IPS-NIHi7 (cell line): ENCODE measurements around the gene CBR3.
"Not testable (repeated sequence)": the region's sequence is repeated elsewhere in the genome, so short reads cannot be mapped to it uniquely, and the experiment has no call there.

ENCODE experiments used
- DNase-seq: peaks from one replicate; pipeline ENCODE4 v3.0.0; 2012; ENCODE audit warnings: mixed read lengths; ENCODE audit errors: extremely low spot score

CBR3 gene

GRCh38 chr21:36117286-36117741, 17.6 kb upstream of the CBR3 start:
- no peak for DNase-seq

GRCh38 chr21:36120304-36120888, 14.5 kb upstream of the CBR3 start:
- no peak for DNase-seq

GRCh38 chr21:36122977-36123376, 11.9 kb upstream of the CBR3 start:
- no peak for DNase-seq

GRCh38 chr21:36124395-36124794, 10.5 kb upstream of the CBR3 start:
- DNase-seq: no peak

GRCh38 chr21:36125512-36126207, 9.2 kb upstream of the CBR3 start:
- peak; percentile 45 for DNase-seq

GRCh38 chr21:36126208-36126565, 8.7 kb upstream of the CBR3 start:
- DNase-seq: no peak

GRCh38 chr21:36126621-36127110, 8.2 kb upstream of the CBR3 start:
- no peak for DNase-seq

GRCh38 chr21:36127250-36127904, 7.5 kb upstream of the CBR3 start:
- DNase-seq: no peak

- DNase-seq: no peak
Measured at GRCh38 chr21:36127977-36128376, 6.9 kb upstream of the CBR3 start.

- no peak for DNase-seq
Measured at GRCh38 chr21:36129219-36129618, 5.7 kb upstream of the CBR3 start.

- DNase-seq: not testable (repeated sequence)
Measured at GRCh38 chr21:36130414-36130762, 4.5 kb upstream of the CBR3 start.

GRCh38 chr21:36130839-36131238, 4.0 kb upstream of the CBR3 start:
- DNase-seq: not testable (repeated sequence)

- DNase-seq: no peak
Measured at GRCh38 chr21:36132696-36133095, 2.2 kb upstream of the CBR3 start.

GRCh38 chr21:36135391-36136102, 668 bp downstream of the CBR3 start:
- peak; percentile 42 for DNase-seq

- DNase-seq: not testable (repeated sequence)
Measured at GRCh38 chr21:36139791-36140190, 4.9 kb downstream of the CBR3 start.

GRCh38 chr21:36141513-36141925, 6.6 kb downstream of the CBR3 start:
- DNase-seq: peak; percentile 76

GRCh38 chr21:36144233-36144632, 9.4 kb downstream of the CBR3 start:
- not testable (repeated sequence) for DNase-seq

- DNase-seq: no peak
Measured at GRCh38 chr21:36145259-36145658, 10.4 kb downstream of the CBR3 start.

- no peak for DNase-seq
Measured at GRCh38 chr21:36147911-36148310, 13.0 kb downstream of the CBR3 start.

- DNase-seq: no peak
Measured at GRCh38 chr21:36148886-36149285, 14.0 kb downstream of the CBR3 start.

- no peak for DNase-seq
Measured at GRCh38 chr21:36149788-36150711, 15.2 kb downstream of the CBR3 start.
